IMR-90 (cell line): ENCODE data around the gene B4GALNT3. TPM values are rescaled to one million over a fixed set of nuclear protein-coding genes. Genes with fewer than 3 reads are reported as not detected.

Experiments used
- ATAC-seq: fragments of 200-7000 bp; cut with Tn5 transposase; 2 replicates; pipeline ENCODE4 v1.9.1; 2020; ENCODE audit warnings: low read depth, mild to moderate bottlenecking, moderate library complexity
- BruUV-seq: library from RNA; stranded (reverse); fragments of 400-500 nt; replicated peaks from 2 replicates; lab custom pipeline; 2021; lab: Mats Ljungman, UMichigan
- CTCF ChIA-PET: fragments of 300-600 bp; formaldehyde crosslinking; extraction: SDS; loops from one replicate; lab custom pipeline; 2021; ENCODE audit warnings: antibody characterized with exemption; lab: Yijun Ruan, JAX
- POLR2A ChIA-PET: fragments of 300-600 bp; sonication (Branson Sonifier 250); formaldehyde crosslinking; loops from one replicate; lab custom pipeline; 2022; ENCODE audit warnings: antibody characterized with exemption; ENCODE audit not compliant: unreplicated experiment; lab: Charles Lee
- DNase-seq: peaks from one replicate; pipeline ENCODE4 v3.0.0; 2013
- H2AFZ ChIP-seq: replicated peaks from 2 replicates; pipeline ENCODE3; 2013; ENCODE audit warnings: low read length, mild to moderate bottlenecking; ENCODE audit not compliant: poor library complexity
- H2AK5ac ChIP-seq: 2 replicates; pipeline ENCODE4 v1.6.1; 2013; ENCODE audit warnings: low read depth, low read length, inconsistent platforms
- H2AK9ac ChIP-seq: replicated peaks from 2 replicates; pipeline ENCODE3; 2013; ENCODE audit warnings: mild to moderate bottlenecking, low read depth, low read length, moderate library complexity; ENCODE audit not compliant: poor library complexity
- H2BK120ac ChIP-seq: 2 replicates; pipeline ENCODE4 v1.6.1; 2013; ENCODE audit warnings: low read depth, low read length, inconsistent platforms
- H2BK15ac ChIP-seq: 3 replicates; pipeline ENCODE4 v1.6.1; 2013; ENCODE audit warnings: low read depth, low read length, inconsistent platforms
- H2BK20ac ChIP-seq: 2 replicates; pipeline ENCODE4 v1.6.1; 2013; ENCODE audit warnings: low read depth, mild to moderate bottlenecking, inconsistent platforms, low read length, moderate library complexity
- H2BK5ac ChIP-seq: 2 replicates; pipeline ENCODE4 v1.6.1; 2013; ENCODE audit warnings: mild to moderate bottlenecking, low read depth, low read length, inconsistent platforms; ENCODE audit not compliant: poor library complexity, severe bottlenecking
- H3K14ac ChIP-seq: replicated peaks from 2 replicates; pipeline ENCODE4 v1.6.1; 2013; ENCODE audit warnings: low read depth, low read length, inconsistent platforms
- H3K18ac ChIP-seq: 2 replicates; pipeline ENCODE4 v1.6.1; 2013; ENCODE audit warnings: low read depth, low read length, control low read depth
- H3K23ac ChIP-seq: 2 replicates; pipeline ENCODE4 v1.6.1; 2013; ENCODE audit warnings: low read depth, low read length, inconsistent platforms
- H3K27ac ChIP-seq: 2 replicates; pipeline ENCODE4 v1.5.1; 2013; ENCODE audit warnings: mild to moderate bottlenecking, control low read depth, low read length; ENCODE audit not compliant: insufficient read depth
- H3K27me3 ChIP-seq: 2 replicates; pipeline ENCODE4 v1.6.1; 2013; ENCODE audit warnings: low read length; ENCODE audit not compliant: control insufficient read depth, insufficient read depth
- H3K36me3 ChIP-seq: 2 replicates; pipeline ENCODE4 v1.6.1; 2013; ENCODE audit warnings: low read length, mixed read lengths; ENCODE audit not compliant: control insufficient read depth, insufficient read depth
- H3K4ac ChIP-seq: 2 replicates; pipeline ENCODE4 v1.6.1; 2013; ENCODE audit warnings: low read depth, low read length, inconsistent platforms
- H3K4me1 ChIP-seq: 2 replicates; pipeline ENCODE4 v1.6.1; 2013; ENCODE audit warnings: low read length, mixed read lengths; ENCODE audit not compliant: control insufficient read depth, insufficient read depth
- H3K4me2 ChIP-seq: 2 replicates; pipeline ENCODE4 v1.6.1; 2013; ENCODE audit warnings: low read depth, mild to moderate bottlenecking, control low read depth, low read length, moderate library complexity
- H3K4me3 ChIP-seq: 2 replicates; pipeline ENCODE4 v1.5.1; 2013; ENCODE audit warnings: low read depth, mild to moderate bottlenecking, control low read depth, low read length, moderate library complexity; ENCODE audit not compliant: insufficient read depth
- H3K56ac ChIP-seq: 2 replicates; pipeline ENCODE4 v1.6.1; 2013; ENCODE audit warnings: low read length, inconsistent platforms; ENCODE audit not compliant: insufficient read depth; ENCODE audit errors: extremely low read depth
- H3K79me1 ChIP-seq, 2 experiments: 2 replicates each; pipeline ENCODE4 v1.6.1; 2013; ENCODE audit warnings: low read length in 2 of 2, inconsistent platforms in 1 of 2, low read depth in 1 of 2
- H3K9ac ChIP-seq: 2 replicates; pipeline ENCODE4 v1.6.1; 2013; ENCODE audit warnings: low read depth, low read length, control low read depth
- H3K9me1 ChIP-seq: 2 replicates; pipeline ENCODE4 v1.6.1; 2013; ENCODE audit warnings: low read length, inconsistent platforms; ENCODE audit not compliant: insufficient read depth
- H3K9me3 ChIP-seq: 2 replicates; pipeline ENCODE4 v1.6.1; 2013; ENCODE audit warnings: low read length; ENCODE audit not compliant: control insufficient read depth, insufficient read depth
- H4K20me1 ChIP-seq: 2 replicates; pipeline ENCODE4 v1.6.1; 2013; ENCODE audit warnings: low read length, inconsistent platforms; ENCODE audit not compliant: insufficient read depth
- H4K5ac ChIP-seq: 2 replicates; pipeline ENCODE4 v1.6.1; 2013; ENCODE audit warnings: mild to moderate bottlenecking, low read depth, low read length, control low read depth
- H4K8ac ChIP-seq, 2 experiments: 2 replicates each; pipeline ENCODE4 v1.6.1; 2013; ENCODE audit warnings: low read depth in 2 of 2, low read length in 2 of 2, control low read depth in 1 of 2, inconsistent platforms in 1 of 2
- H4K91ac ChIP-seq: 2 replicates; pipeline ENCODE4 v1.6.1; 2013; ENCODE audit warnings: low read depth, low read length, inconsistent platforms; ENCODE audit not compliant: insufficient read depth
- BHLHE40 ChIP-seq: fragments of 150-350 bp; IDR thresholded peaks from 2 replicates; pipeline ENCODE4 v1.6.1; 2016; ENCODE audit warnings: mild to moderate bottlenecking, low read depth, low read length
- CEBPB ChIP-seq: IDR thresholded peaks from 2 replicates; pipeline ENCODE4 v1.6.1; 2012; ENCODE audit warnings: low read depth, low read length, improper control_type of control experiment
- CHD1 ChIP-seq: IDR thresholded peaks from 2 replicates; pipeline ENCODE4 v1.6.1; 2012; ENCODE audit warnings: low read depth, low read length, improper control_type of control experiment
- MAFK ChIP-seq: IDR thresholded peaks from 2 replicates; pipeline ENCODE4 v1.6.1; 2012; ENCODE audit warnings: low read depth, low read length, improper control_type of control experiment
- MAZ ChIP-seq: IDR thresholded peaks from 2 replicates; pipeline ENCODE4 v1.6.1; 2012; ENCODE audit warnings: low read depth, mild to moderate bottlenecking, low read length, improper control_type of control experiment, moderate library complexity, borderline replicate concordance
- MXI1 ChIP-seq: IDR thresholded peaks from 2 replicates; pipeline ENCODE4 v1.6.1; 2012; ENCODE audit warnings: low read depth, mild to moderate bottlenecking, low read length, moderate library complexity, borderline replicate concordance
- WGBS, 2 experiments: methylation state at CpG; one replicate each; pipeline versions ENCODE4 v1.1.5 to v1.1.7; 2013; ENCODE audit warnings: missing lambda C conversion rate in 2 of 2; ENCODE audit not compliant: insufficient read length in 1 of 2; ENCODE audit errors: extremely low coverage in 2 of 2; 5-methylcytosine and 5-hydroxymethylcytosine counted together
- dilution Hi-C: fragments of 300-500 bp; cut with HindIII; formaldehyde crosslinking; loops from one replicate; pipeline ENCODE4 v1.14.3; 2018; ENCODE audit warnings: low sequenced_read_pairs; ENCODE audit not compliant: unreplicated experiment
- in situ Hi-C: fragments of 300-500 bp; cut with MboI; formaldehyde crosslinking; loops from 3 replicates; pipeline ENCODE4 v1.14.3; 2019; ENCODE audit warnings: low sequenced_read_pairs, inconsistent platforms, mixed read lengths
- intact Hi-C: fragments of 100-400 bp; cut with micrococcal nuclease; formaldehyde crosslinking; loops from 2 replicates; pipeline ENCODE4 v1.10.0; 2022
- polyA plus RNA-seq, 3 experiments: library from polyadenylated mRNA; depleted of rRNA; stranded (reverse); fragments of >200 nt; gene quantifications; 2 replicates each; pipeline ENCODE4 v1.2.3, GENCODE V29; 2012; ENCODE audit warnings: low replicate concordance in 1 of 3
- total RNA-seq: library from RNA; depleted of rRNA; stranded (reverse); fragments of >200 nt; gene quantifications from 2 replicates; pipeline ENCODE4 v1.2.3, GENCODE V29; 2012
- TF ChIP-seq, protein P1 (sequence below): fragments of 150-350 bp; IDR thresholded peaks from 2 replicates; pipeline ENCODE4 v1.6.1; 2017; ENCODE audit warnings: mild to moderate bottlenecking, antibody characterized with exemption, low read length, low read depth

B4GALNT3 gene
- total and polyA plus RNA-seq, 2 of the 4 experiments (the other 2 are of a cell fraction) = not detected

GRCh38 chr12:573232-573631 is 113.5 kb downstream of the B4GALNT3 start:
- in situ Hi-C loops = loop anchor here (5.0 to 10.0 kb wide), 3 partner anchors 239 to 1012 kb away; no protein-coding TSS in a partner anchor

More at GRCh38 chr12:573232-573631, 113.5 kb downstream of the B4GALNT3 start:
- no peak overlapping the region for H2BK15ac ChIP-seq
- WGBS, 2 experiments = 93% methylated on average over 2 of the region's 5 CpGs; no CpG with 5 or more reads in 1 of the 2 experiments
- H2BK20ac ChIP-seq = no peak overlapping the region
- no TSS peak for BruUV-seq
- TF ChIP-seq MAZ (no peak), CEBPB (no peak), CHD1 (no peak), BHLHE40 (no peak), MAFK (no peak), MXI1 (no peak)
- TF ChIP-seq, protein P1, sequence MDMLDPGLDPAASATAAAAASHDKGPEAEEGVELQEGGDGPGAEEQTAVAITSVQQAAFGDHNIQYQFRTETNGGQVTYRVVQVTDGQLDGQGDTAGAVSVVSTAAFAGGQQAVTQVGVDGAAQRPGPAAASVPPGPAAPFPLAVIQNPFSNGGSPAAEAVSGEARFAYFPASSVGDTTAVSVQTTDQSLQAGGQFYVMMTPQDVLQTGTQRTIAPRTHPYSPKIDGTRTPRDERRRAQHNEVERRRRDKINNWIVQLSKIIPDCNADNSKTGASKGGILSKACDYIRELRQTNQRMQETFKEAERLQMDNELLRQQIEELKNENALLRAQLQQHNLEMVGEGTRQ = no peak
- no peak overlapping the region for H4K8ac ChIP-seq
- no peak for DNase-seq
- no peak overlapping the region for H3K23ac ChIP-seq
- ChIA-PET CTCF (interaction anchor here (0.7 kb wide), 1 partner anchor 376 kb away, joined by 3 read pairs; the partner anchor contains the start of gene RAD52), POLR2A (interaction anchor here (0.6 kb wide), 1 partner anchor 30 kb away, joined by 9 read pairs; no protein-coding TSS in a partner anchor)
- H4K91ac ChIP-seq = no peak overlapping the region
- peaks cover 0 to 17% of the 10 kb centered on the region in 2 experiments; a peak in 2 of 4 replicates for H3K79me1 ChIP-seq
- H2AFZ ChIP-seq = no peak overlapping the region
- H3K9me1 ChIP-seq = peaks cover 19% of the 10 kb centered on the region
- H3K36me3 ChIP-seq = no peaks in the 10 kb centered on the region
- H4K20me1 ChIP-seq = no peaks in the 10 kb centered on the region
- H3K4me1 ChIP-seq = peaks cover 17% of the 10 kb centered on the region
- no peak overlapping the region for H3K56ac ChIP-seq
- no peak overlapping the region for H3K4ac ChIP-seq
- H3K4me2 ChIP-seq = no peak overlapping the region
- H3K4me3 ChIP-seq = no peak overlapping the region
- H2AK5ac ChIP-seq = no peak overlapping the region
- dilution Hi-C loops = no loop called here
- no peak overlapping the region for H2BK5ac ChIP-seq
- no peak overlapping the region for H3K18ac ChIP-seq
- no peak overlapping the region for H3K27ac ChIP-seq
- no peak overlapping the region for H2BK120ac ChIP-seq
- H4K5ac ChIP-seq = no peak overlapping the region
- H2AK9ac ChIP-seq = no peak overlapping the region
- peaks cover under 1% of the 10 kb centered on the region; the same call in 1 of the 2 replicates for H3K27me3 ChIP-seq
- ATAC-seq = no peak
- H3K9me3 ChIP-seq = 0 out of 2 replicates have a peak, but pooled peaks cover 2% of the 10 kb centered on the region
- no peak overlapping the region for H3K9ac ChIP-seq
- no peak overlapping the region for H3K14ac ChIP-seq
- intact Hi-C loops = loop anchor here (5.0 to 10.0 kb wide), 3 partner anchors 282 to 519 kb away; no protein-coding TSS in a partner anchor
